SK-N-SH (cell line): ENCODE measurements around the gene CPN1.

ENCODE experiments used
- CHD2 ChIP-seq: fragments of 150-350 bp; IDR thresholded peaks from 2 replicates; pipeline ENCODE4 v1.6.1; 2018; ENCODE audit warnings: low read length; ENCODE audit not compliant: partially characterized antibody
- EZH2phosphoT487 ChIP-seq: fragments of 200-600 bp; sonication (generic); IDR thresholded peaks from 2 replicates; pipeline ENCODE4 v1.6.1; 2017; ENCODE audit warnings: low read depth, mixed run types, mild to moderate bottlenecking, antibody characterized with exemption, moderate library complexity, borderline replicate concordance
- JUND ChIP-seq: IDR thresholded peaks from 2 replicates; pipeline ENCODE4 v1.4.0; 2012
- POLR2AphosphoS5 ChIP-seq: IDR thresholded peaks from 2 replicates; pipeline ENCODE4 v1.6.1; 2012; ENCODE audit warnings: low read depth, low read length
- RFX5 ChIP-seq: IDR thresholded peaks from 2 replicates; pipeline ENCODE4 v1.6.1; 2012; ENCODE audit warnings: mild to moderate bottlenecking, improper control_type of control experiment, low read length
- RXRA ChIP-seq: IDR thresholded peaks from 2 replicates; pipeline ENCODE4 v1.4.0; 2012; ENCODE audit warnings: low read depth, mild to moderate bottlenecking, borderline replicate concordance
- SIN3A ChIP-seq: IDR thresholded peaks from 2 replicates; pipeline ENCODE4 v1.6.1; 2012; ENCODE audit warnings: low read depth, mild to moderate bottlenecking, low read length, moderate library complexity, borderline replicate concordance
- SMC3 ChIP-seq: IDR thresholded peaks from 2 replicates; pipeline ENCODE4 v1.6.1; 2012; ENCODE audit warnings: low read depth, low read length, improper control_type of control experiment
- TAF1 ChIP-seq: IDR thresholded peaks from 2 replicates; pipeline ENCODE4 v1.6.1; 2012; ENCODE audit warnings: low read depth, mild to moderate bottlenecking, low read length, moderate library complexity, borderline replicate concordance
- YY1 ChIP-seq: IDR thresholded peaks from 2 replicates; pipeline ENCODE4 v1.4.0; 2012; ENCODE audit warnings: low read depth, mild to moderate bottlenecking
- TF ChIP-seq, protein P1 (sequence below): fragments of 200-600 bp; sonication (generic); IDR thresholded peaks from 2 replicates; pipeline ENCODE4 v1.6.1; 2017; ENCODE audit warnings: antibody characterized with exemption, mild to moderate bottlenecking, moderate library complexity
- TF ChIP-seq, protein P2 (sequence below): IDR thresholded peaks from 2 replicates; pipeline ENCODE4 v1.4.0; 2012; ENCODE audit warnings: low read depth, borderline replicate concordance
- TF ChIP-seq, protein P3 (sequence below): IDR thresholded peaks from 2 replicates; pipeline ENCODE4 v1.4.0; 2012; ENCODE audit warnings: low read depth

GRCh38 chr10:100006243-100006886 is 75.3 kb downstream of the CPN1 start:
- TF ChIP-seq, protein P1, sequence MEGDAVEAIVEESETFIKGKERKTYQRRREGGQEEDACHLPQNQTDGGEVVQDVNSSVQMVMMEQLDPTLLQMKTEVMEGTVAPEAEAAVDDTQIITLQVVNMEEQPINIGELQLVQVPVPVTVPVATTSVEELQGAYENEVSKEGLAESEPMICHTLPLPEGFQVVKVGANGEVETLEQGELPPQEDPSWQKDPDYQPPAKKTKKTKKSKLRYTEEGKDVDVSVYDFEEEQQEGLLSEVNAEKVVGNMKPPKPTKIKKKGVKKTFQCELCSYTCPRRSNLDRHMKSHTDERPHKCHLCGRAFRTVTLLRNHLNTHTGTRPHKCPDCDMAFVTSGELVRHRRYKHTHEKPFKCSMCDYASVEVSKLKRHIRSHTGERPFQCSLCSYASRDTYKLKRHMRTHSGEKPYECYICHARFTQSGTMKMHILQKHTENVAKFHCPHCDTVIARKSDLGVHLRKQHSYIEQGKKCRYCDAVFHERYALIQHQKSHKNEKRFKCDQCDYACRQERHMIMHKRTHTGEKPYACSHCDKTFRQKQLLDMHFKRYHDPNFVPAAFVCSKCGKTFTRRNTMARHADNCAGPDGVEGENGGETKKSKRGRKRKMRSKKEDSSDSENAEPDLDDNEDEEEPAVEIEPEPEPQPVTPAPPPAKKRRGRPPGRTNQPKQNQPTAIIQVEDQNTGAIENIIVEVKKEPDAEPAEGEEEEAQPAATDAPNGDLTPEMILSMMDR = no peak
- TF ChIP-seq, protein P2, sequence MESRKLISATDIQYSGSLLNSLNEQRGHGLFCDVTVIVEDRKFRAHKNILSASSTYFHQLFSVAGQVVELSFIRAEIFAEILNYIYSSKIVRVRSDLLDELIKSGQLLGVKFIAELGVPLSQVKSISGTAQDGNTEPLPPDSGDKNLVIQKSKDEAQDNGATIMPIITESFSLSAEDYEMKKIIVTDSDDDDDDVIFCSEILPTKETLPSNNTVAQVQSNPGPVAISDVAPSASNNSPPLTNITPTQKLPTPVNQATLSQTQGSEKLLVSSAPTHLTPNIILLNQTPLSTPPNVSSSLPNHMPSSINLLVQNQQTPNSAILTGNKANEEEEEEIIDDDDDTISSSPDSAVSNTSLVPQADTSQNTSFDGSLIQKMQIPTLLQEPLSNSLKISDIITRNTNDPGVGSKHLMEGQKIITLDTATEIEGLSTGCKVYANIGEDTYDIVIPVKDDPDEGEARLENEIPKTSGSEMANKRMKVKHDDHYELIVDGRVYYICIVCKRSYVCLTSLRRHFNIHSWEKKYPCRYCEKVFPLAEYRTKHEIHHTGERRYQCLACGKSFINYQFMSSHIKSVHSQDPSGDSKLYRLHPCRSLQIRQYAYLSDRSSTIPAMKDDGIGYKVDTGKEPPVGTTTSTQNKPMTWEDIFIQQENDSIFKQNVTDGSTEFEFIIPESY = no peak
- TF ChIP-seq POLR2AphosphoS5 (peak; percentile 73), YY1 (no peak), TAF1 (peak; percentile 36; the same call in 1 of the 2 replicates), EZH2phosphoT487 (no peak), SIN3A (peak; percentile 75; the same call in 1 of the 2 replicates), RFX5 (no peak), RXRA (peak; percentile 85; the same call in 1 of the 2 replicates), CHD2 (no peak), SMC3 (no peak), JUND (peak; percentile 96)
- TF ChIP-seq, protein P3, sequence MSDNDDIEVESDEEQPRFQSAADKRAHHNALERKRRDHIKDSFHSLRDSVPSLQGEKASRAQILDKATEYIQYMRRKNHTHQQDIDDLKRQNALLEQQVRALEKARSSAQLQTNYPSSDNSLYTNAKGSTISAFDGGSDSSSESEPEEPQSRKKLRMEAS = 0 out of 2 replicates have a peak, but pooled peaks have one; percentile 15
